Kidney glomerular epithelial cell (primary cell): Measurements from ENCODE around the gene PHC3.
"Not testable (repeated sequence)": the region's sequence is repeated elsewhere in the genome, so short reads cannot be mapped to it uniquely, and the experiment has no call there.

Experiments
- DNase-seq: peaks from one replicate; lab custom pipeline; 2025; lab: John Stamatoyannopoulos, UW

Gene PHC3, protein sequence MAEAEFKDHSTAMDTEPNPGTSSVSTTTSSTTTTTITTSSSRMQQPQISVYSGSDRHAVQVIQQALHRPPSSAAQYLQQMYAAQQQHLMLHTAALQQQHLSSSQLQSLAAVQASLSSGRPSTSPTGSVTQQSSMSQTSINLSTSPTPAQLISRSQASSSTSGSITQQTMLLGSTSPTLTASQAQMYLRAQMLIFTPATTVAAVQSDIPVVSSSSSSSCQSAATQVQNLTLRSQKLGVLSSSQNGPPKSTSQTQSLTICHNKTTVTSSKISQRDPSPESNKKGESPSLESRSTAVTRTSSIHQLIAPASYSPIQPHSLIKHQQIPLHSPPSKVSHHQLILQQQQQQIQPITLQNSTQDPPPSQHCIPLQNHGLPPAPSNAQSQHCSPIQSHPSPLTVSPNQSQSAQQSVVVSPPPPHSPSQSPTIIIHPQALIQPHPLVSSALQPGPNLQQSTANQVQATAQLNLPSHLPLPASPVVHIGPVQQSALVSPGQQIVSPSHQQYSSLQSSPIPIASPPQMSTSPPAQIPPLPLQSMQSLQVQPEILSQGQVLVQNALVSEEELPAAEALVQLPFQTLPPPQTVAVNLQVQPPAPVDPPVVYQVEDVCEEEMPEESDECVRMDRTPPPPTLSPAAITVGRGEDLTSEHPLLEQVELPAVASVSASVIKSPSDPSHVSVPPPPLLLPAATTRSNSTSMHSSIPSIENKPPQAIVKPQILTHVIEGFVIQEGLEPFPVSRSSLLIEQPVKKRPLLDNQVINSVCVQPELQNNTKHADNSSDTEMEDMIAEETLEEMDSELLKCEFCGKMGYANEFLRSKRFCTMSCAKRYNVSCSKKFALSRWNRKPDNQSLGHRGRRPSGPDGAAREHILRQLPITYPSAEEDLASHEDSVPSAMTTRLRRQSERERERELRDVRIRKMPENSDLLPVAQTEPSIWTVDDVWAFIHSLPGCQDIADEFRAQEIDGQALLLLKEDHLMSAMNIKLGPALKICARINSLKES

DNA sequence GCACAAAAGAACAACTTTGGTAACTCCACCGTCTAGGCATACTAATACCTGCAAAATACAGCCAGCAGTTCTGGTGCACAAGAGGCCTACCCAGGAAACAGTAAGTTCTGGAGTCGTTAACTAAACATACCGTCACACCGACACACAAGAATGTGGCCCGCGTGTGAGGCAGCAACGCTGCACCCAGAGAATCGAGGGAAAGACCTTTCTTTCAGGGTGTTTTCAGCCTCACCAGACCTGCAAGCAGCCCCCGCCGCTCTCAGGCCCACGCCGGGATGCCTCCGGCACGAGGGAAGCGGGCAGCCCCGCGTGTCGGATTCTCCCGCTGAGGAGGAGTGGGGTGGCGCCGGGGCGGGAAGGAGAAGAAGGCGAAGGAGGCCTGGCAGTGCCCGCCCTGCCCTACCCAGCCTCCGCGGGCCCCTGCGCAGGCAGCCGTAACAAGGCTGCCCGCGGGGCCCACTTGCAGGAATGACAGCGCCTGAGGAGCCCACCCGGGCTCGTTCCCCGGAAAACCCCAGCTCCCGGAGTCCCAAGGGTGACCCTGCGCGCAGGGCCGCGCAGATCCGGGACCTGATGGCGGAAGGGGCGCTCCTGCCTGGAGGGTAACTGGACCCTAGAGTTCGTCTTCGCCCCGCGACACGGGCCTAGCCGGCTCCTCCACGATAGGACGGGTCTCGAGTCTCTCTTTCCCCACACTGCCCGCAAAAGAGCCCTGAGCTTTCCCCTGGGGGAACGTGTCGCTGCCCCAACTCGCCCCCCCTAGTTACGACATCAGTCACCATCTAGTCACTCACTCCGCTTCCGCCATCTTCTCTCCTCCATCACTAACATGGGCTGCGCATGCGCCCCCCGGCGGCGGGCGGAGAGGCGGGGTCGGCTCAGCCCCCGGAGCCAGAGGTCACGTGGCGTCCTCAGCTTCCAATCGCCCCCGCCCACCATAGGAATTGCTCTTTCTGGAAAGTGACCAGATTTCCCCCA is at the start of gene PHC3:
Gene PHC3, minus strand, starts transcription at position 826 of the 978 bp plus-strand sequence. Its CDS starts 18 bp downstream, at position 808.
- peak; percentile 87 for DNase-seq

DNA sequence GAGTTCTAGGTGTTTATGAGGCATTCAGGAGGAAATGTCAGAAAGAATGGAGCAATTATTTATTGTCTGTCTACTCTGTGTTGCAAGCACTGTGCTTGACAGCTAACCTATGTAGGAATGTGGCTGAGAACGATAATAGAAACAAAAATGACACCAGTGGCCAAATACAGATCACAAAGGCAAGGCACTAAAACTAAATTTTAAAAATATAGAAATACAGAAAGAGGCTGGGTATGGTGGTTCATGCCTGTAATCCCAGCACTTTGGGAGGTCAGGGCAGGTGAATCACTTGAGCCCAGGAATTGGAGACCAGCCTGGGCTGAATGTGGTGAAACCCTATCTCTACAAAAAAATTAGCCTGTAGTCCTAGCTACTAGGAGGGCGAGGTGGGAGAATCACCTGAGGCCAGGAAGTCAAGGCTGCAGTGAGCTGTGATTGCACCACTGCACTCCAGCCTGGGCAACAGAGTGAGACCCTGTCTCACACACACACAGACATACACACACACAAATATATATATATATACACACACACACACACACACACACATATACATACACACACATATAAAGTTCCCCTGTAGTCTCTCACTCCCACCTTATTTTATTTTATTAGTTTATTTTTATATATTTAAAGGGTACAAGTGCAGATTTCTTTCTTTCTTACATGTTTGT is 46.7 kb upstream of the PHC3 start:
- DNase-seq = peak; percentile 76

DNA sequence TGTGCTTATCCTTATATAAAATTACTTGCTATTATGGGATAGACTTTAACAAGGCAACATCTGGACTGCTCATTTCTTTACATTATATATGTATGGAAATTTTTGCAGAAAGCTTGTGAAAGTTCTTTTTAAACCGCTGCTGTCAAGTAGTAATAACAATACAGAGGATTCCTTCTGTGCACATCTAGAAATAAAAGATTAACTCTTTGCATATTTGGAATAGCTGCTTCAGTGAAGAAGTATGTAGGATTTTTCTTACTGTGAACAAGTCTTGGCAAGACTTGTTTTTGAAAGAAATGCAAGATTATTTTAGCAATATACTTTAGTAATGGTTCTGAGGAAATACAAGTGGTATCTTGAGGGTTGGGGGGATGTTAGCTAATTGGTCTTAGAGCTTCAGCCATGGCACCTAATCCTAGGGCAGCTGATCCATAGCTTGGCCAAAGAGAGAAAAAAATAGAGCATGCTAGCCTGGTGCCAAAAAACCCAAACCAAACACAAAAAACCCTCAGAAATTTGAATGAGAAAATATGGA is 45.0 kb upstream of the PHC3 start:
- peak; percentile 36 for DNase-seq

DNA sequence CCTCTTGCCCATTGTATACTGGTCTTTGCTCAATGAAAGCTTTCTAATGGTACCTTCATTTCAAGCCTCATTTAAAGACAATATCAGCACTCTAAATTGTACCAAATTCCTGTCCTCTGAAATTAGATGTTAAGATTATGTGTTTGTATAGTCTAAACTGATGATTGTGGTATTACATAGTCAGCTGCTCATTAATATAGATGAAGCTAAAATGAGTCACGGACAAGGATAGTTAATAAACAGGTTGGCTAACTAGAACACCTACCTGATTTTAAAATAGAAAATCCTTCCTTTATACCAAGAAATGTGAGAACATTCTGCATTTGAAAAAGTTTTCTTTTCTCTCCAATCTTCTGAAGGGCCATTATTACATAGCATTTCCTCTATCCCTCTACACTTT is 43.6 kb upstream of the PHC3 start:
- DNase-seq = no peak

DNA sequence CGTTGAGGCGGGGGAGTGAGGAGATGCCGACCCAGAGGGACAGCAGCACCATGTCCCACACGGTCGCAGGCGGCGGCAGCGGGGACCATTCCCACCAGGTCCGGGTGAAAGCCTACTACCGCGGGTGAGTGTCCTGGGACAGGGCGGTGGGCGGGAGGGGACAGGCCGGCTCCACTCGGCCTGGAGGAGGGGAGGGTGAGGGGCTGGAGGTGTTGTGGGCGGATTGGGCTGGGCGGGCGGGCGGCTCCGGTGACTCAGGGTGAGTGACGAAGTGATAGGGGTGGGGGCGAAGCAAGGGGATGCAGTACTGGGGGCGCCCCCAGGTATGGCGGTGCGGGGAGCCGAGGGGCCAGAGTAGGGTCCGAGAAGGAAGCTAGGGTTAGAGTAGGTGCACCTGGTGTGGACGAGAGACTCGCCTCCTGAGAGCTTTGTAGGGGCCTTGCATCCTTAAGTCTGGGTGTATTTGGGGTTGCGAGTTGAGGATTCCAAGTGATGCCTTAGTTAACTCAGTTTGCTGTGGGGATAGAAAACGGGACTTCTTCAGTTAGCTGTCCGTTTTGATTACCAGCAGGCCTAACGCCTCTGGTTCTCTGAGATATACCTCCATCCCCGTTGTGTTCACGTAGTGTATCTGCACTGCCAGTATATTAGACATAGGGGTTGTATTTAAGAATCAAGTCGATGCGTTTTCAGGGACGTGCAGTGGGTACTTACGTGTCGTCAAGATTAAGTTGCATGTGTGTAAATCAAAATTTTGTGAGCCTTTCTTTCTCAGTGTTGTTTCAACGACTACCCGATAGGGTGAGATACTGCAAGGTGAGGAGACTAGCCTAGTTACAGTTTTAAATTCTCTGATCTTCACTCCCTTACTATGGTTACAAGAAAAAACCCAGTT is 41.4 kb upstream of the PHC3 start:
- DNase-seq = peak; percentile 63

GRCh38 chr3:170221924-170222646 is 40.6 kb upstream of the PHC3 start, which contains the start of gene PRKCI:
TSS of gene PRKCI (plus strand) at chr3:170222424. CDS start at chr3:170222670, 246 bp downstream.
- DNase-seq = peak; percentile 95

DNA sequence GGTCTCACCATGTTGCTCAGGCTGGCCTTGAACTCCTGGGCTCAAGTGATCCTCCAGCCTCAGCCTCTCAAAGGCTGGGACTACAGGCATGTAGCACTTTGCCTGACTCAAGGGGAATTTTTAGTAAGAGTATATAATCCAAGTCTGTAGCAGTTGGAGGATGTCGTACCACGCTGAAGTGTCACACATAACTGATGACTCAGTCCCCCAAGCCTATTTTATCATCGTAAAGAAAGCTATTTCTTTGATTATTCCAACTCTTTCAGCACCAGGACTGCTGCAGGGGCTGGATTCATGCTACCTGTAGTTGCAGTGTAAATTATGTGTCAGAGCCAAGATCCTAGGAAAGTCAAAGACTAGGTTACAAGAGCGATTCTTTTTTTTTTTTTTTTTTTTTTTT is 39.3 kb upstream of the PHC3 start:
- DNase-seq = no peak

- DNase-seq = no peak
Observed at GRCh38 chr3:170219850-170220249, 38.3 kb upstream of the PHC3 start.

GRCh38 chr3:170211668-170212067 is 30.1 kb upstream of the PHC3 start:
- no peak for DNase-seq

GRCh38 chr3:170207717-170208116 is 26.2 kb upstream of the PHC3 start:
- DNase-seq = no peak

DNA sequence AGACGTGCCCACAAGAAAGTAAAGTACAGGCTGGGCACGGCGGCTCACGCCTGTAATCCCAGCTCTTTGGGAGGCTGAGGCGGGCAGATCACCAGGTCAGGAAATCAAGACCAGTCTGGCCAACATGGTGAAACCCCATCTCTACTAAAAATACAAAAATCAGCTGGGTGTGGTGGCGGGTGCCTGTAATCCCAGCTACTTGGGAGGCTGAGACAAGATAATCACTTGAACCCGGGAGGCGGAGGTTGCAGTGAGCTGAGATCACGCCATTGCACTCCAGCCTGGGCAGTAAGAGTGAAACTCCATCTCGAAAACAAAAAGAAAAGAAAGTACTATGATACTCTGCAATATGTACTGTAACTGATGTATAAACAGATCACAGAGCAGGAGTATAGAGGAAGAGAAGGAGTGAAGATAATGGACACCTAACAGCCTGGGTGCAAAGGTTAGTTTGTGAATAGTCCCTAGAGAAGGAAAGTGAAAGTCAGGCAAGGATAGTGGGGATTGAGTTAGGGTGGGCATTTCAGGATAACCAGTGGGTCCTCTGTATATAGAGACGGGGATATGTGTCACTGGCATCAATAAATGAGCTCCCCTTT is 24.7 kb upstream of the PHC3 start:
- not testable (repeated sequence) for DNase-seq

DNA sequence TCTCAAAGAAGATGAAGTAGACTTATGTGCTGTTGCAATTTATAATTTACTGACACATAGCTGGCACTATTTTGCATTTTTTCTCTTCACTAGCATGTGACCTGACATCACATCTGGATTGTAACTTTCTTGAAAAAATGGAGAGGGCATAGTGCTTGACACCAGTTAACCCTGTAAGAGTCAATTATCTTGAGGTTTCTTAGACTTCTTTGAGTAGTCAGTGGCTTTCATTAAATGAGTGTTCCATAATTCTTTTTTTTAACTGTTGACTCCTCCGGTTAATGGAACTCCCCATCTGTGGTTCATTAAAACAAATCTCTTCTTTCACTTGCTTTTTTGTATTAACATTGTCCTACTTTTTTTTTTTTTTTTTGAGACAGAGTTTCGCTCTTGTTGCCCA is 23.8 kb upstream of the PHC3 start:
- no peak for DNase-seq

- no peak for DNase-seq
Observed at GRCh38 chr3:170204509-170204908, 23.0 kb upstream of the PHC3 start.

GRCh38 chr3:170204023-170204472 is 22.5 kb upstream of the PHC3 start:
- DNase-seq = no peak

DNA sequence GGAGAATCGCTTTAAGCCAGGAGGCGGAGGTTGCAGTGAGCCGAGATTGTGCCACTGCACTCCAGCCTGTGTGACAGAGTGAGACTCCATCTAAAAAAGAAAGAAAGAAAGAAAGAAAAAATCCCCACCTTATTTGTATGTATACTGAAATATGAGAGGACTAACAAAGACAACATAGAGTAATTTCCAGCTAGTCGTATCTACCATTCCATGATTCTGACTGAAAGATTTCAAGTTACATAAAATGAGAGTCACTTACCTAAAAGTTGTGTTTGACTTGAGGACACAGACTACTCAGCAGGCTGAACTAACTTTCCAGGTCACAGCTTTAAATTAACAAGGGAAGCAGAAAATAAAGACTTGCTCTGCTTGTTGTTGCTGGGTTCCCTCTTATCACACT is 21.9 kb upstream of the PHC3 start:
- DNase-seq = no peak

- no peak for DNase-seq
Observed at GRCh38 chr3:170201527-170201926, 20.0 kb upstream of the PHC3 start.

GRCh38 chr3:170200987-170201386 is 19.5 kb upstream of the PHC3 start:
- no peak for DNase-seq

GRCh38 chr3:170196833-170197232 is 15.3 kb upstream of the PHC3 start:
- peak; percentile 51 for DNase-seq
